NCI-H82 (cell line): Measurements from ENCODE around the gene C1orf174.
A peak's percentile ranks its signal among the peaks of the same experiment; 100 is the strongest.

Experiments used
- DNase-seq: peaks from one replicate; lab custom pipeline; 2025; lab: John Stamatoyannopoulos, UW

C1orf174 gene

GRCh38 chr1:3900150-3900968 lies at the start of gene C1orf174:
C1orf174 (minus strand) TSS chr1:3900272; CDS start chr1:3900186, 86 bp downstream.
- peak; percentile 100 for DNase-seq

- DNase-seq, result peak; percentile 41
Measured at GRCh38 chr1:3948344-3948743, 48.3 kb upstream of the C1orf174 start.

- DNase-seq, result no peak
Measured at GRCh38 chr1:3945916-3946840, 46.1 kb upstream of the C1orf174 start.

- DNase-seq, result no peak
Measured at GRCh38 chr1:3945222-3945621, 45.1 kb upstream of the C1orf174 start.

- DNase-seq, result no peak
Measured at GRCh38 chr1:3944578-3945125, 44.6 kb upstream of the C1orf174 start.

- DNase-seq, result no peak
Measured at GRCh38 chr1:3943806-3944577, 43.9 kb upstream of the C1orf174 start.

- DNase-seq, result no peak
Measured at GRCh38 chr1:3943123-3943431, 43.0 kb upstream of the C1orf174 start.

- DNase-seq, result no peak
Measured at GRCh38 chr1:3942416-3943122, 42.5 kb upstream of the C1orf174 start.

GRCh38 chr1:3940754-3941345 lies 40.8 kb upstream of the C1orf174 start:
- no peak for DNase-seq

GRCh38 chr1:3940081-3940753 lies 40.1 kb upstream of the C1orf174 start:
- no peak for DNase-seq

GRCh38 chr1:3939242-3940080 lies 39.4 kb upstream of the C1orf174 start:
- no peak for DNase-seq

- DNase-seq, result peak; percentile 52
Measured at GRCh38 chr1:3932156-3932919, 32.3 kb upstream of the C1orf174 start.

GRCh38 chr1:3931007-3931912 lies 31.2 kb upstream of the C1orf174 start:
- DNase-seq, result no peak

GRCh38 chr1:3930301-3931006 lies 30.4 kb upstream of the C1orf174 start:
- no peak for DNase-seq

- DNase-seq, result no peak
Measured at GRCh38 chr1:3929126-3929525, 29.1 kb upstream of the C1orf174 start.

GRCh38 chr1:3928586-3928985 lies 28.5 kb upstream of the C1orf174 start:
- peak; percentile 40 for DNase-seq

- DNase-seq, result no peak
Measured at GRCh38 chr1:3926956-3927355, 26.9 kb upstream of the C1orf174 start.
